IMR-90 (cell line): ENCODE measurements around the gene GPC6. TPM values are rescaled to one million over a fixed set of nuclear protein-coding genes. Genes with fewer than 3 reads are reported as not detected.

ENCODE experiments used
- ATAC-seq: fragments of 200-7000 bp; cut with Tn5 transposase; 2 replicates; pipeline ENCODE4 v1.9.1; 2020; ENCODE audit warnings: low read depth, mild to moderate bottlenecking, moderate library complexity
- BruUV-seq: library from RNA; stranded (reverse); fragments of 400-500 nt; replicated peaks from 2 replicates; lab custom pipeline; 2021; lab: Mats Ljungman, UMichigan
- CTCF ChIA-PET: fragments of 300-600 bp; formaldehyde crosslinking; extraction: SDS; loops from one replicate; lab custom pipeline; 2021; ENCODE audit warnings: antibody characterized with exemption; lab: Yijun Ruan, JAX
- POLR2A ChIA-PET: fragments of 300-600 bp; sonication (Branson Sonifier 250); formaldehyde crosslinking; loops from one replicate; lab custom pipeline; 2022; ENCODE audit warnings: antibody characterized with exemption; ENCODE audit not compliant: unreplicated experiment; lab: Charles Lee
- DNase-seq: peaks from one replicate; pipeline ENCODE4 v3.0.0; 2013
- H2AFZ ChIP-seq: replicated peaks from 2 replicates; pipeline ENCODE3; 2013; ENCODE audit warnings: low read length, mild to moderate bottlenecking; ENCODE audit not compliant: poor library complexity
- H2AK5ac ChIP-seq: 2 replicates; pipeline ENCODE4 v1.6.1; 2013; ENCODE audit warnings: low read depth, low read length, inconsistent platforms
- H2AK9ac ChIP-seq: replicated peaks from 2 replicates; pipeline ENCODE3; 2013; ENCODE audit warnings: mild to moderate bottlenecking, low read depth, low read length, moderate library complexity; ENCODE audit not compliant: poor library complexity
- H2BK120ac ChIP-seq: 2 replicates; pipeline ENCODE4 v1.6.1; 2013; ENCODE audit warnings: low read depth, low read length, inconsistent platforms
- H2BK15ac ChIP-seq: 3 replicates; pipeline ENCODE4 v1.6.1; 2013; ENCODE audit warnings: low read depth, low read length, inconsistent platforms
- H2BK20ac ChIP-seq: 2 replicates; pipeline ENCODE4 v1.6.1; 2013; ENCODE audit warnings: low read depth, mild to moderate bottlenecking, inconsistent platforms, low read length, moderate library complexity
- H2BK5ac ChIP-seq: 2 replicates; pipeline ENCODE4 v1.6.1; 2013; ENCODE audit warnings: mild to moderate bottlenecking, low read depth, low read length, inconsistent platforms; ENCODE audit not compliant: poor library complexity, severe bottlenecking
- H3K14ac ChIP-seq: replicated peaks from 2 replicates; pipeline ENCODE4 v1.6.1; 2013; ENCODE audit warnings: low read depth, low read length, inconsistent platforms
- H3K18ac ChIP-seq: 2 replicates; pipeline ENCODE4 v1.6.1; 2013; ENCODE audit warnings: low read depth, low read length, control low read depth
- H3K23ac ChIP-seq: 2 replicates; pipeline ENCODE4 v1.6.1; 2013; ENCODE audit warnings: low read depth, low read length, inconsistent platforms
- H3K27ac ChIP-seq: 2 replicates; pipeline ENCODE4 v1.5.1; 2013; ENCODE audit warnings: mild to moderate bottlenecking, control low read depth, low read length; ENCODE audit not compliant: insufficient read depth
- H3K27me3 ChIP-seq: 2 replicates; pipeline ENCODE4 v1.6.1; 2013; ENCODE audit warnings: low read length; ENCODE audit not compliant: control insufficient read depth, insufficient read depth
- H3K36me3 ChIP-seq: 2 replicates; pipeline ENCODE4 v1.6.1; 2013; ENCODE audit warnings: low read length, mixed read lengths; ENCODE audit not compliant: control insufficient read depth, insufficient read depth
- H3K4ac ChIP-seq: 2 replicates; pipeline ENCODE4 v1.6.1; 2013; ENCODE audit warnings: low read depth, low read length, inconsistent platforms
- H3K4me1 ChIP-seq: 2 replicates; pipeline ENCODE4 v1.6.1; 2013; ENCODE audit warnings: low read length, mixed read lengths; ENCODE audit not compliant: control insufficient read depth, insufficient read depth
- H3K4me2 ChIP-seq: 2 replicates; pipeline ENCODE4 v1.6.1; 2013; ENCODE audit warnings: low read depth, mild to moderate bottlenecking, control low read depth, low read length, moderate library complexity
- H3K4me3 ChIP-seq: 2 replicates; pipeline ENCODE4 v1.5.1; 2013; ENCODE audit warnings: low read depth, mild to moderate bottlenecking, control low read depth, low read length, moderate library complexity; ENCODE audit not compliant: insufficient read depth
- H3K56ac ChIP-seq: 2 replicates; pipeline ENCODE4 v1.6.1; 2013; ENCODE audit warnings: low read length, inconsistent platforms; ENCODE audit not compliant: insufficient read depth; ENCODE audit errors: extremely low read depth
- H3K79me1 ChIP-seq, 2 experiments: 2 replicates each; pipeline ENCODE4 v1.6.1; 2013; ENCODE audit warnings: low read length in 2 of 2, inconsistent platforms in 1 of 2, low read depth in 1 of 2
- H3K9ac ChIP-seq: 2 replicates; pipeline ENCODE4 v1.6.1; 2013; ENCODE audit warnings: low read depth, low read length, control low read depth
- H3K9me1 ChIP-seq: 2 replicates; pipeline ENCODE4 v1.6.1; 2013; ENCODE audit warnings: low read length, inconsistent platforms; ENCODE audit not compliant: insufficient read depth
- H3K9me3 ChIP-seq: 2 replicates; pipeline ENCODE4 v1.6.1; 2013; ENCODE audit warnings: low read length; ENCODE audit not compliant: control insufficient read depth, insufficient read depth
- H4K20me1 ChIP-seq: 2 replicates; pipeline ENCODE4 v1.6.1; 2013; ENCODE audit warnings: low read length, inconsistent platforms; ENCODE audit not compliant: insufficient read depth
- H4K5ac ChIP-seq: 2 replicates; pipeline ENCODE4 v1.6.1; 2013; ENCODE audit warnings: mild to moderate bottlenecking, low read depth, low read length, control low read depth
- H4K8ac ChIP-seq, 2 experiments: 2 replicates each; pipeline ENCODE4 v1.6.1; 2013; ENCODE audit warnings: low read depth in 2 of 2, low read length in 2 of 2, control low read depth in 1 of 2, inconsistent platforms in 1 of 2
- H4K91ac ChIP-seq: 2 replicates; pipeline ENCODE4 v1.6.1; 2013; ENCODE audit warnings: low read depth, low read length, inconsistent platforms; ENCODE audit not compliant: insufficient read depth
- CHD1 ChIP-seq: IDR thresholded peaks from 2 replicates; pipeline ENCODE4 v1.6.1; 2012; ENCODE audit warnings: low read depth, low read length, improper control_type of control experiment
- CTCF ChIP-seq: conservative IDR thresholded peaks from 2 replicates; pipeline ENCODE4 v1.5.1; 2012; ENCODE audit warnings: mild to moderate bottlenecking, low read depth, low read length, improper control_type of control experiment
- MAZ ChIP-seq: IDR thresholded peaks from 2 replicates; pipeline ENCODE4 v1.6.1; 2012; ENCODE audit warnings: low read depth, mild to moderate bottlenecking, low read length, improper control_type of control experiment, moderate library complexity, borderline replicate concordance
- RAD21 ChIP-seq: IDR thresholded peaks from 2 replicates; pipeline ENCODE4 v1.6.1; 2012; ENCODE audit warnings: low read length, improper control_type of control experiment
- RFX5 ChIP-seq: IDR thresholded peaks from 2 replicates; pipeline ENCODE4 v1.8.0; 2012; ENCODE audit warnings: low read depth, mild to moderate bottlenecking, low read length, moderate library complexity
- WGBS, 2 experiments: methylation state at CpG; one replicate each; pipeline versions ENCODE4 v1.1.5 to v1.1.7; 2013; ENCODE audit warnings: missing lambda C conversion rate in 2 of 2; ENCODE audit not compliant: insufficient read length in 1 of 2; ENCODE audit errors: extremely low coverage in 2 of 2; 5-methylcytosine and 5-hydroxymethylcytosine counted together
- dilution Hi-C: fragments of 300-500 bp; cut with HindIII; formaldehyde crosslinking; loops from one replicate; pipeline ENCODE4 v1.14.3; 2018; ENCODE audit warnings: low sequenced_read_pairs; ENCODE audit not compliant: unreplicated experiment
- in situ Hi-C: fragments of 300-500 bp; cut with MboI; formaldehyde crosslinking; loops from 3 replicates; pipeline ENCODE4 v1.14.3; 2019; ENCODE audit warnings: low sequenced_read_pairs, inconsistent platforms, mixed read lengths
- intact Hi-C: fragments of 100-400 bp; cut with micrococcal nuclease; formaldehyde crosslinking; loops from 2 replicates; pipeline ENCODE4 v1.10.0; 2022
- polyA plus RNA-seq, 3 experiments: library from polyadenylated mRNA; depleted of rRNA; stranded (reverse); fragments of >200 nt; gene quantifications; 2 replicates each; pipeline ENCODE4 v1.2.3, GENCODE V29; 2012; ENCODE audit warnings: low replicate concordance in 1 of 3
- total RNA-seq: library from RNA; depleted of rRNA; stranded (reverse); fragments of >200 nt; gene quantifications from 2 replicates; pipeline ENCODE4 v1.2.3, GENCODE V29; 2012

The GPC6 gene
- total and polyA plus RNA-seq, 2 of the 4 experiments (the other 2 are of a cell fraction): 14.9 to 39.4 TPM

- H2AK5ac ChIP-seq: no peak overlapping the region
- H2BK5ac ChIP-seq: no peak overlapping the region
- no peak overlapping the region for H2BK20ac ChIP-seq
- DNase-seq (peak; percentile 17), ATAC-seq (peak; percentile 54; the same call in 1 of the 2 replicates)
- H3K56ac ChIP-seq: no peak overlapping the region
- H4K8ac ChIP-seq: no peak overlapping the region
- no peak overlapping the region for H4K5ac ChIP-seq
- H3K9ac ChIP-seq: no peak overlapping the region
- POLR2A ChIA-PET: no interaction called here
- no peak overlapping the region for H4K91ac ChIP-seq
- no peak overlapping the region for H3K23ac ChIP-seq
- H3K4ac ChIP-seq: no peak overlapping the region
- in situ Hi-C loops: no loop called here
- H3K4me1 ChIP-seq: no peaks in the 10 kb centered on the region
- H2BK15ac ChIP-seq: no peak overlapping the region
- CTCF ChIA-PET: no interaction called here
- no TSS peak for BruUV-seq
- H3K14ac ChIP-seq: no peak overlapping the region
- no peak overlapping the region for H3K27ac ChIP-seq
- H3K9me1 ChIP-seq: no peaks in the 10 kb centered on the region; the same call in 1 of the 2 replicates
- dilution Hi-C loops: no loop called here
- intact Hi-C loops: no loop called here
- no peaks in the 10 kb centered on the region; the same call in none of the 2 replicates for H3K27me3 ChIP-seq
- no peaks in the 10 kb centered on the region for H4K20me1 ChIP-seq
- no CpG with 5 or more reads among the region's 2 CpGs for WGBS, 2 experiments
- no peak overlapping the region for H3K4me2 ChIP-seq
- no peak overlapping the region for H3K18ac ChIP-seq
- H3K4me3 ChIP-seq: no peak overlapping the region
- H3K36me3 ChIP-seq: no peaks in the 10 kb centered on the region
- no peak for TF ChIP-seq RFX5
- no peak for TF ChIP-seq MAZ
- TF ChIP-seq CTCF: peak; percentile 24; the same call in 1 of the 2 replicates
- peak; percentile 16; the same call in 1 of the 2 replicates for TF ChIP-seq RAD21
- TF ChIP-seq CHD1: no peak
- H2BK120ac ChIP-seq: no peak overlapping the region
- no peak overlapping the region for H2AK9ac ChIP-seq
- H3K79me1 ChIP-seq: no peaks in the 10 kb centered on the region
- H2AFZ ChIP-seq: no peak overlapping the region
- H3K9me3 ChIP-seq: no peaks in the 10 kb centered on the region; the same call in 1 of the 2 replicates
Observed at GRCh38 chr13:94431574-94431973, 1205.0 kb downstream of the GPC6 start.
